ENCODE measurements around the gene SH2D3A. TPM values are rescaled to one million over a fixed set of nuclear protein-coding genes. Genes with fewer than 3 reads are reported as not detected.

The SH2D3A gene
- total RNA-seq, 1 donor from 2014 or later = 27.6 TPM

DNA sequence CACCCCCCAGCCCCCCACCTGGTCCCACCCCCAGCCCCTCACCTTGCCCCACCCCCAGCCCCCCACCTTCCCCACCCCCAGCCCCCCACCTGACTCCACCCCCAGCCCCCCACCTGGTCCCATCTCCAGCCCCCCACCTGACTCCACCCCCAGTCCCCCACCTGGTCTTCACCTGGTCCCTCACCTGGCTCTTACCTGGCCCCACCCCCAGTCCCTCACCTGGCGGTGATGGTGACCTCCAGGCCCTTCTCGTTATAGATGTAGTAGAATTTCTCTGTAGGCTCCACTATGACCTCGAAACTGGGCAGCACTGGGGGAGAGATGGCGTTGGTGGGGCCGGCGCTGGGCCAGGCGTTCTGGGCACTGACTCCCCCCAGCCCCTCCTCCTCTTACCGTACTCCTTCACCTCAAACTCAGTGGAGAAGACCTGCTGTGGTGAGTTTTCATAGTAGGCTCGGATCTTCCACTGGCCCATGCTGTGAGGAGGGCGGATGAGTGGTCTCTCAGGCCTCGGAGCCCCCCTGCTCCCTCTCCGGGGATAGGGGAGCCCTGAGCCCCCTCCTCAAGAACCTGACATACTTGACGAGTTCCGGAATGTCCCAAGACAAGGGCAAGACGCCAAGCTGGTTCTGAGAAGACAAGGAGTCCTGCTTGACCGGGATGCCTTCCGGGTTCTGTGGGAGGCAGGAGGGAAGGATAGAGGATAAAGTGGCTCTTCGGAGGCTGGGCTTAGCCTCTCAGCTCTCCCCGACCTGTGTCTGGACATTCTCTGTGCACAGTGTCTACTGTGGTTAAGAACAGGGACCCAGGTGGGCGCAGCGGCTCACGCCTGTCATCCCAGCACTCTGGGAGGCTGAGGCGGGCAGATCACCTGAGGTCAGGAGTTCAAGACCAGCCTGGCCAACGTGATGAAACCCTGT is 53.2 kb downstream of the SH2D3A start:
- no peak for TF ChIP-seq CTCF (conservative IDR thresholded peaks at IDR 0.05; ENCODE audit: low read depth, low read length)
- no peak for DNase-seq (ENCODE audit: low read depth)
- no peak overlapping the region for H3K4me3 ChIP-seq (ENCODE audit: low read depth, low read length)

DNA sequence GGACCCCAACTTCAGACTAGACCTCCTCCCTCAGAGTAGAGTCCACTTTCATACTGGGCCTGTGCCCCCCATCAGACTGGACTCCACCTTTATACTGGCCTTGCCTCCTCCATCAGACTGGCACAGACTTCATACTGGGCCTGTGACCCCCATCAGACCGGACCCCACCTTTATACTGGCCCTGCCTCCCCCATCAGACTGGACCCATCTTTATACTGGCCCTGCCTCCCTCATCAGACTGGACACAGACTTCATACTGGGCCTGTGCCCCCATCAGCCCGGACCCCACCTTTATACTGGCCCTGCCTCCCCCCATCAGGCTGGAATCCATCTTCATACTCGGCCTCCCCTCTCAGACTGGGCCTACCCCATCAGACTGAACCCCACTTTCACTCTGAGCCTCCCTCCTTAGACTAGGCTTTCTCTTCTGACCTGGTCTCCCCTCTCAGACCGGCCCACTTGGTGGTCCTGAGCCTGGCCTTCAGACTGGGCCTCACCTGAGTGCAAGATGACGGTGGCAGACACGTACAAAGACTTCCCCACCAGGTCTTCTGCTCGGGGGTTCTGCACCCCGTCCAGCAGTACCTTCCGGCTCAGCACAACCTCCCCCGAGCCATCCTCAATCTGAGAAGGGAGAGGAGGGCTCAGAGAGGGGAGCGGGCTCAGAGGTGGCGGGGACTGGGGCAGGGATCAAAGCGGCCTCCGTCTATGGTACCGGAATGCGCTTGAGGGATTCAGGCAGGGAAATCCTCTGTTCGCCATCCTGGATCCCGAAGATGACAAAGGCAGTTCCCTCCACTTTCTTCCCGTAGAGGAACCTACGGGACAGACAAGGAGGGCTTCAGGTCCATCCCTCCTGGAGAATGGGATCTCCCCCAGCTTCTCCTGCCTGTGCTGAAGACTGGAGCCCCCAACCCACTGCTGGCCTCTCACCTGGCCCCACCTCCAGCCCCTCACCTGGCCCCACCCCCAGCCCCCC is 54.3 kb downstream of the SH2D3A start:
- DNase-seq (ENCODE audit: low read depth) = no peak
- no peak for TF ChIP-seq CTCF (conservative IDR thresholded peaks at IDR 0.05; ENCODE audit: low read depth, low read length)
- H3K4me3 ChIP-seq (ENCODE audit: low read depth, low read length) = no peak overlapping the region

- no peak overlapping the region for H3K4me3 ChIP-seq (ENCODE audit: low read depth, low read length)
- TF ChIP-seq CTCF (conservative IDR thresholded peaks at IDR 0.05; ENCODE audit: low read depth, low read length) = no peak
- no peak for DNase-seq (ENCODE audit: low read depth)
Measured at GRCh38 chr19:6712231-6712630, 55.0 kb downstream of the SH2D3A start.

DNA sequence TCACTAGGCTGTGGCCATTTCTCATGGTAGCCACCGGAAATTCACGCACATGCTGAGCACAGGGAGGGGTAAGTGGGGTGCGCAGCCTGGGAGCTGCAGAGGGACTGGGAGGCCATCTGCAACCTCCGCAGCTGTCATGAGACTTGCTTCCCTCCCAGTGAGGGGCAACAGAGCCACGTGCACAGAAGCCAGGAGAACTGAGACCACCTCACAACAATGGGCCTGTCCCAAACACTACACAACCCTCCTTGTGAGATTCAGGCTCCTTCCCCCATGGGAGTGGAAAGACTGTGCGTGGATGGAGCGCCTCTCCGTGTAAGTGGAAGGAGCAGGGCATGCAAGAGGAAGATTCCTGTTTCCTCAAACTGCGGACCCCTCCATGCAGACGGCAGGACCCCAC is 55.6 kb downstream of the SH2D3A start:
- TF ChIP-seq CTCF (conservative IDR thresholded peaks at IDR 0.05; ENCODE audit: low read depth, low read length) = no peak

DNA sequence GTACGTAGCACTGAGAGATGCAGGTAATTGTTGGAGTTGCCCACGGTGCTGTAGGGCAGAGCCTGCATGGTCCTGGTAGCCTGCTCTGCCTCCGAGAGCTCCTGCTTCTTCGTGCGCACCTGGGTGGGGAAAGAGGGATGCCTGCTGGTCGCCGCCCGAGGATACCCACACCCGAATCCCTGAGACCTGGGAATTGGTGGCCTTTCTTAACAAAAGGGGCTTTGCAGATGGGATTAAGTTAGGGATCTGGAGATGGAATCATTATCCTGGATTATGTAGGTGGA is 56.2 kb downstream of the SH2D3A start:
- H3K4me3 ChIP-seq (ENCODE audit: low read depth, low read length) = no peak overlapping the region
- DNase-seq (ENCODE audit: low read depth) = no peak
- TF ChIP-seq CTCF (conservative IDR thresholded peaks at IDR 0.05; ENCODE audit: low read depth, low read length) = no peak

More for the DNA sequence above, 55.6 kb downstream of the SH2D3A start:
- no peak for DNase-seq (ENCODE audit: low read depth)
- H3K4me3 ChIP-seq (ENCODE audit: low read depth, low read length) = no peak overlapping the region

GRCh38 chr19:6710273-6711077 is 56.8 kb downstream of the SH2D3A start:
- no peak for TF ChIP-seq CTCF (conservative IDR thresholded peaks at IDR 0.05; ENCODE audit: low read depth, low read length)
- H3K4me3 ChIP-seq (ENCODE audit: low read depth, low read length) = no peak overlapping the region
- no peak for DNase-seq (ENCODE audit: low read depth)
